ENCODE measurements around the gene PPP4R2.

GRCh38 chr3:72993391-72993790 is 3.2 kb upstream of the PPP4R2 start:
- TF ChIP-seq EZH2phosphoT487 (IDR thresholded peaks at IDR 0.05; ENCODE audit: borderline replicate concordance, low read length) (no peak), EZH2 (IDR thresholded peaks at IDR 0.05; ENCODE audit: low read length, unreplicated experiment) (no peak)
- TF ChIP-seq, protein P1, sequence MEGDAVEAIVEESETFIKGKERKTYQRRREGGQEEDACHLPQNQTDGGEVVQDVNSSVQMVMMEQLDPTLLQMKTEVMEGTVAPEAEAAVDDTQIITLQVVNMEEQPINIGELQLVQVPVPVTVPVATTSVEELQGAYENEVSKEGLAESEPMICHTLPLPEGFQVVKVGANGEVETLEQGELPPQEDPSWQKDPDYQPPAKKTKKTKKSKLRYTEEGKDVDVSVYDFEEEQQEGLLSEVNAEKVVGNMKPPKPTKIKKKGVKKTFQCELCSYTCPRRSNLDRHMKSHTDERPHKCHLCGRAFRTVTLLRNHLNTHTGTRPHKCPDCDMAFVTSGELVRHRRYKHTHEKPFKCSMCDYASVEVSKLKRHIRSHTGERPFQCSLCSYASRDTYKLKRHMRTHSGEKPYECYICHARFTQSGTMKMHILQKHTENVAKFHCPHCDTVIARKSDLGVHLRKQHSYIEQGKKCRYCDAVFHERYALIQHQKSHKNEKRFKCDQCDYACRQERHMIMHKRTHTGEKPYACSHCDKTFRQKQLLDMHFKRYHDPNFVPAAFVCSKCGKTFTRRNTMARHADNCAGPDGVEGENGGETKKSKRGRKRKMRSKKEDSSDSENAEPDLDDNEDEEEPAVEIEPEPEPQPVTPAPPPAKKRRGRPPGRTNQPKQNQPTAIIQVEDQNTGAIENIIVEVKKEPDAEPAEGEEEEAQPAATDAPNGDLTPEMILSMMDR (conservative IDR thresholded peaks at IDR 0.05; ENCODE audit: low read depth, low read length) = peak; percentile 45

Measured in PC-3 (cell line).